GM12878 (cell line): ENCODE results near the gene RAPGEF6. TPM values are rescaled to one million over a fixed set of nuclear protein-coding genes. Genes with fewer than 3 reads are reported as not detected.

Source experiments
- ATAC-seq: fragments of 200-7000 bp; cut with Tn5 transposase; 3 replicates; pipeline ENCODE4 v1.9.1; 2020; ENCODE audit warnings: mild to moderate bottlenecking, moderate library complexity
- BruUV-seq: library from RNA; stranded (reverse); fragments of 400-500 nt; replicated peaks from 2 replicates; lab custom pipeline; 2021; lab: Mats Ljungman, UMichigan
- CTCF ChIA-PET: fragments of 300-600 bp; sonication (Branson Sonifier 250); formaldehyde crosslinking; extraction: SDS; loops from one replicate; lab custom pipeline; 2021; ENCODE audit warnings: inconsistent platforms; lab: Yijun Ruan, JAX
- POLR2A ChIA-PET: fragments of 350-600 bp; formaldehyde crosslinking; extraction: SDS; loops from one replicate; lab custom pipeline; 2021; ENCODE audit warnings: inconsistent platforms; lab: Charles Lee
- RAD21 ChIA-PET: fragments of 300-600 bp; sonication (Branson Sonifier 250); formaldehyde crosslinking; loops from one replicate; lab custom pipeline; 2023; ENCODE audit warnings: antibody characterized with exemption; ENCODE audit not compliant: unreplicated experiment; lab: Charles Lee
- SMC1A ChIA-PET: fragments of 300-600 bp; sonication (Branson Sonifier 250); formaldehyde crosslinking; loops from one replicate; lab custom pipeline; 2023; ENCODE audit not compliant: unreplicated experiment, uncharacterized antibody; lab: Charles Lee
- DNase-seq: peaks from one replicate; pipeline ENCODE4 v3.0.0-alpha.2; 2011; ENCODE audit warnings: low read depth, low spot score
- FAIRE-seq: peaks from 3 replicates; lab custom pipeline; 2011; peaks lifted over from hg19 to GRCh38; lab: Jason Lieb, UNC
- H2AFZ ChIP-seq: 2 replicates; pipeline ENCODE4 v1.6.0; 2011; ENCODE audit warnings: low read depth, low read length, control low read depth; ENCODE audit not compliant: control insufficient read depth
- H3K27ac ChIP-seq: 2 replicates; pipeline ENCODE4 v1.5.1; 2011; ENCODE audit warnings: control low read depth; ENCODE audit not compliant: control insufficient read depth, insufficient read depth
- H3K27me3 ChIP-seq, 2 experiments: replicated peaks in 1 of 2; 2 replicates each; pipeline versions ENCODE4 v1.6.0 to v1.6.1; 2011; ENCODE audit warnings: low read length in 1 of 2; ENCODE audit not compliant: control insufficient read depth in 2 of 2, insufficient read depth in 2 of 2
- H3K36me3 ChIP-seq, 2 experiments: 2 replicates each; pipeline ENCODE4 v1.5.1; 2011; ENCODE audit warnings: low read length in 1 of 2; ENCODE audit not compliant: control insufficient read depth in 2 of 2, insufficient read depth in 2 of 2
- H3K4me1 ChIP-seq: 2 replicates; pipeline ENCODE4 v1.6.1; 2011; ENCODE audit warnings: mild to moderate bottlenecking, low read length, moderate library complexity, mixed read lengths; ENCODE audit not compliant: control insufficient read depth, insufficient read depth
- H3K4me2 ChIP-seq: 2 replicates; pipeline ENCODE4 v1.6.0; 2011; ENCODE audit warnings: control low read depth; ENCODE audit not compliant: control insufficient read depth, insufficient read depth
- H3K4me3 ChIP-seq: fragments of 200-600 bp; sonication (generic); 2 replicates; pipeline ENCODE4 v1.5.1; 2016
- H3K79me2 ChIP-seq: 2 replicates; pipeline ENCODE4 v1.6.0; 2011; ENCODE audit warnings: low read length; ENCODE audit not compliant: control insufficient read depth, insufficient read depth
- H3K9ac ChIP-seq: 2 replicates; pipeline ENCODE4 v1.8.0; 2011; ENCODE audit warnings: low read length, control low read depth, mixed read lengths; ENCODE audit not compliant: control insufficient read depth, insufficient read depth
- H3K9me3 ChIP-seq: replicated peaks from 3 replicates; pipeline ENCODE4 v1.5.1; 2011; ENCODE audit warnings: mild to moderate bottlenecking, low read length; ENCODE audit not compliant: control insufficient read depth, insufficient read depth
- H4K20me1 ChIP-seq: 2 replicates; pipeline ENCODE4 v1.6.0; 2011; ENCODE audit not compliant: control insufficient read depth, insufficient read depth
- ATF7 ChIP-seq: fragments of 450-650 bp; IDR thresholded peaks from 2 replicates; pipeline ENCODE4 v1.6.1; 2016; ENCODE audit warnings: low read depth, mild to moderate bottlenecking
- CHD2 ChIP-seq: IDR thresholded peaks from 2 replicates; pipeline ENCODE4 v1.6.1; 2011; ENCODE audit warnings: low read depth, low read length, improper control_type of control experiment, borderline replicate concordance
- FOS ChIP-seq: IDR thresholded peaks from 3 replicates; pipeline ENCODE4 v1.6.1; 2011; ENCODE audit warnings: borderline replicate concordance; ENCODE audit not compliant: insufficient read length; ENCODE audit errors: extremely low read depth
- FOXK2 ChIP-seq: fragments of 450-650 bp; IDR thresholded peaks from 2 replicates; pipeline ENCODE4 v1.6.1; 2017; ENCODE audit warnings: mild to moderate bottlenecking, moderate library complexity
- NFXL1 ChIP-seq: fragments of 450-650 bp; IDR thresholded peaks from 2 replicates; pipeline ENCODE4 v1.6.1; 2017; ENCODE audit warnings: antibody characterized with exemption, mild to moderate bottlenecking, borderline replicate concordance
- NR2C1 ChIP-seq: fragments of 450-650 bp; IDR thresholded peaks from 2 replicates; pipeline ENCODE4 v1.6.1; 2017; ENCODE audit warnings: antibody characterized with exemption, mild to moderate bottlenecking, moderate library complexity
- SUZ12 ChIP-seq: fragments of 200-600 bp; sonication (generic); IDR thresholded peaks from one replicate; pipeline ENCODE4 v1.6.1; 2018; ENCODE audit warnings: antibody characterized with exemption, mild to moderate bottlenecking; ENCODE audit not compliant: unreplicated experiment
- TBL1XR1 ChIP-seq: IDR thresholded peaks from 2 replicates; pipeline ENCODE4 v1.6.1; 2012; ENCODE audit warnings: low read depth, low read length, improper control_type of control experiment
- WGBS: methylation state at CpG from one replicate; pipeline ENCODE4 v1.1.6; 2016; ENCODE audit warnings: low lambda C conversion rate; ENCODE audit not compliant: insufficient replicate concordance, insufficient coverage; ENCODE audit errors: missing lambda C conversion rate; 5-methylcytosine and 5-hydroxymethylcytosine counted together
- in situ Hi-C: fragments of 300-500 bp; cut with MboI; formaldehyde crosslinking; loops from 9 replicates; pipeline ENCODE4 v1.14.3; 2018; ENCODE audit warnings: mixed read lengths
- intact Hi-C: fragments of 100-400 bp; cut with micrococcal nuclease; formaldehyde crosslinking; loops from one replicate; pipeline ENCODE4 v1.14.2; 2022; ENCODE audit not compliant: unreplicated experiment
- polyA plus RNA-seq, 11 experiments: library from polyadenylated mRNA; depleted of rRNA in 4 of 11; unstranded in 6 of 11; stranded (reverse) in 5 of 11; fragments of >200 nt; fragmentation: Nextera tagmentation in 4 of 11; fragmentation: Illumina TruSeq in 1 of 11; extraction: Ambion mirVana in 4 of 11; extraction: Trizol in 1 of 11; gene quantifications; 1 replicate in 1 of 11; 2 replicates in 10 of 11; pipeline versions ENCODE4 v1.2.1 to v1.2.3, GENCODE V29; 2011 to 2016; ENCODE audit warnings: inconsistent platforms in 2 of 11, missing spikeins in 2 of 11, low read depth in 1 of 11
- total RNA-seq, 4 experiments: library from RNA; depleted of rRNA in 3 of 4; stranded (reverse); fragments of >200 nt in 3 of 4; fragmentation: Illumina TruSeq in 1 of 4; extraction: Trizol in 1 of 4; gene quantifications; 2 replicates each; pipeline versions ENCODE4 v1.2.1 to v1.2.3, GENCODE V29; 2013 to 2021
- TF ChIP-seq, protein P1 (sequence below), 3 experiments: IDR thresholded peaks in 2 of 3; conservative IDR thresholded peaks in 1 of 3; 2 replicates each; pipeline ENCODE4 v1.5.1; 2011; ENCODE audit warnings: low read depth in 3 of 3, low read length in 3 of 3, mild to moderate bottlenecking in 3 of 3, control low read depth in 2 of 3, moderate library complexity in 2 of 3, inconsistent platforms in 1 of 3, mixed read lengths in 1 of 3; ENCODE audit not compliant: control insufficient read depth in 2 of 3, insufficient read depth in 1 of 3; ENCODE audit errors: extremely low read depth in 1 of 3
- TF ChIP-seq, protein P2 (sequence below): fragments of 450-650 bp; IDR thresholded peaks from 2 replicates; pipeline ENCODE4 v1.6.1; 2017; ENCODE audit warnings: mild to moderate bottlenecking, low read depth, inconsistent platforms; ENCODE audit not compliant: poor library complexity, severe bottlenecking
- TF ChIP-seq, protein P3 (sequence below): fragments of 450-650 bp; formaldehyde crosslinking; IDR thresholded peaks from 2 replicates; pipeline ENCODE4 v1.4.0; 2022; ENCODE audit warnings: mild to moderate bottlenecking, moderate library complexity
- TF ChIP-seq, protein P4 (sequence below): IDR thresholded peaks from 2 replicates; pipeline ENCODE4 v1.6.1; 2012; ENCODE audit warnings: low read depth, low read length, improper control_type of control experiment

Gene RAPGEF6
- total and polyA plus RNA-seq, 10 of the 15 experiments (the other 5 are each of a cell fraction or from before 2014, with no cell fraction given) = 2.9 to 24.0 (median 14.2) TPM

DNA sequence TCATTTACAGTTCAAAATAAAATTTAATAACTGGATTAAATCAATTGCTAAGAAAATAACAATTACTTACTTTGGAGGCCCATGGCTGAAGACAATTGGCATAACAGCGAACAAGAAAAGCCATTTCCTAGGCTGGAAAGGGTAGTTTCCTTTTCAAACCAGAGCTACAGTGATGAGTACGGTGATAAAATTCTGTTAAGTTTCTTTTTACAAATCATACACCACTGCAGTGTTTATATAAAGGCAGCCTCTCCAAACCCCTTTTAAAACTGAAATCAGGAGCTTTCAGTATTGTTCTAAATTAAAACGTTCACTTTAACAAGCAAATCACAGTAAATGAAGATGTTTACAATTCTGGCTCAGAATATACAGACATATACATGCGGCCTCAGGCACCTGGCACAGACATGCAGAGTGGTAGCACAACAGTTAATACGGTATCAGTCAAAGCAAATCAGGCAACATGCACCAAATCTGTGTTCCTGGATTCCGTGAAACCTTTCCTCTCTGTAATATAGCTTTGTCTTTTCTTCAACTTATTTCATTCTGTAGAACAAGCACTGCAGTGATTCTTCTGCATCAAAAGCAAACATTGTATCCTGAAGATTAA is 102.9 kb downstream of the RAPGEF6 start (continued):
- TF ChIP-seq, protein P1, sequence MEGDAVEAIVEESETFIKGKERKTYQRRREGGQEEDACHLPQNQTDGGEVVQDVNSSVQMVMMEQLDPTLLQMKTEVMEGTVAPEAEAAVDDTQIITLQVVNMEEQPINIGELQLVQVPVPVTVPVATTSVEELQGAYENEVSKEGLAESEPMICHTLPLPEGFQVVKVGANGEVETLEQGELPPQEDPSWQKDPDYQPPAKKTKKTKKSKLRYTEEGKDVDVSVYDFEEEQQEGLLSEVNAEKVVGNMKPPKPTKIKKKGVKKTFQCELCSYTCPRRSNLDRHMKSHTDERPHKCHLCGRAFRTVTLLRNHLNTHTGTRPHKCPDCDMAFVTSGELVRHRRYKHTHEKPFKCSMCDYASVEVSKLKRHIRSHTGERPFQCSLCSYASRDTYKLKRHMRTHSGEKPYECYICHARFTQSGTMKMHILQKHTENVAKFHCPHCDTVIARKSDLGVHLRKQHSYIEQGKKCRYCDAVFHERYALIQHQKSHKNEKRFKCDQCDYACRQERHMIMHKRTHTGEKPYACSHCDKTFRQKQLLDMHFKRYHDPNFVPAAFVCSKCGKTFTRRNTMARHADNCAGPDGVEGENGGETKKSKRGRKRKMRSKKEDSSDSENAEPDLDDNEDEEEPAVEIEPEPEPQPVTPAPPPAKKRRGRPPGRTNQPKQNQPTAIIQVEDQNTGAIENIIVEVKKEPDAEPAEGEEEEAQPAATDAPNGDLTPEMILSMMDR (IDR thresholded peaks at IDR 0.05 in 2 of 3, conservative IDR thresholded peaks at IDR 0.05 in 1 of 3; ENCODE audit: control insufficient read depth in 2 of 3, extremely low read depth in 1 of 3, insufficient read depth in 1 of 3, low read depth in 3 of 3, low read length in 3 of 3) = no peak
- no peak for TF ChIP-seq FOS
- TF ChIP-seq, protein P2, sequence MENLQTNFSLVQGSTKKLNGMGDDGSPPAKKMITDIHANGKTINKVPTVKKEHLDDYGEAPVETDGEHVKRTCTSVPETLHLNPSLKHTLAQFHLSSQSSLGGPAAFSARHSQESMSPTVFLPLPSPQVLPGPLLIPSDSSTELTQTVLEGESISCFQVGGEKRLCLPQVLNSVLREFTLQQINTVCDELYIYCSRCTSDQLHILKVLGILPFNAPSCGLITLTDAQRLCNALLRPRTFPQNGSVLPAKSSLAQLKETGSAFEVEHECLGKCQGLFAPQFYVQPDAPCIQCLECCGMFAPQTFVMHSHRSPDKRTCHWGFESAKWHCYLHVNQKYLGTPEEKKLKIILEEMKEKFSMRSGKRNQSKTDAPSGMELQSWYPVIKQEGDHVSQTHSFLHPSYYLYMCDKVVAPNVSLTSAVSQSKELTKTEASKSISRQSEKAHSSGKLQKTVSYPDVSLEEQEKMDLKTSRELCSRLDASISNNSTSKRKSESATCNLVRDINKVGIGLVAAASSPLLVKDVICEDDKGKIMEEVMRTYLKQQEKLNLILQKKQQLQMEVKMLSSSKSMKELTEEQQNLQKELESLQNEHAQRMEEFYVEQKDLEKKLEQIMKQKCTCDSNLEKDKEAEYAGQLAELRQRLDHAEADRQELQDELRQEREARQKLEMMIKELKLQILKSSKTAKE = no peak
- TF ChIP-seq, all 136 proteins: peak for 0

DNA sequence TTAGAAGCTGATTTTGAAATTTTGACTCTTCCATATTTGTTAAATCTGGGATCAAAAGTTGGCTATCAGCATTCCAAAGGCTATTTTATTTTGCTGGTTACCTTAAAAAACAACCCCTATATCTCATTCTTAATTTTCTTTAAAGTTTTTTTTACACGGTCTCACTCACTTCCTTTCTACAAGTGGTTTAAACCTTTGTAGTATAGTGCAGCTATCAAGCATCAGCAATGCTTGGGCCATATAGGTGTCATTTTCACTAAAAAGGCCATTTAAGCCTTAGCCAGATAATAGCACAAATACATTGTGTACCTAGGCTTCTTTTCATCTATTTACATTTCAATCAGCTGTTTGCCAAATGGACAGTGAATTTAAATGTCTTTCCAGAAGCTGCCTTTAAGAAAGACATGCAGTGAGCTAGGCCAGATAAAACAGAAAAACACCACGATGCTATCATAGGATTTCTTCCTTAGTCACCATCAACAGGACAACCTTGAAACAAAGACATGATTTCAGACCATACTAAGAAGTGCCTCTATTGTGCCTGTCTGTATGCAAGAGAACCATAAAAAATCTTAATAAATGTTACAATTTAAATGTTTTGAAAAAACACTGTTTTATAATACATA is 104.2 kb downstream of the RAPGEF6 start:
- ATAC-seq (no peak), FAIRE-seq (no peak), DNase-seq (no peak)
- Histone ChIP-seq H3K9ac (no peak overlapping the region), H3K4me2 (no peak overlapping the region), H3K9me3 (no peaks in the 10 kb centered on the region), H3K4me3 (no peak overlapping the region), H4K20me1 (no peaks in the 10 kb centered on the region), H2AFZ (no peak overlapping the region), H3K79me2 (peaks cover 4% of the 10 kb centered on the region), H3K4me1 (no peaks in the 10 kb centered on the region), H3K36me3 (no peaks in the 10 kb centered on the region; a peak in 1 of 4 replicates), H3K27ac (no peak overlapping the region), H3K27me3 (no peaks in the 10 kb centered on the region)
- 100% methylated on average over 2 of the region's 2 CpGs for WGBS
- POLR2A ChIA-PET = interaction anchor here (0.6 kb wide), 1 partner anchor 28 kb away, joined by 3 read pairs; no protein-coding TSS in a partner anchor
- no TSS peak for BruUV-seq
- intact Hi-C loops (no loop called here), in situ Hi-C loops (no loop called here)
- SMC1A ChIA-PET = interaction anchor here (2.0 to 3.2 kb wide), 2 partner anchors 10 to 32 kb away, joined by 6 to 9 read pairs; no protein-coding TSS in a partner anchor
- CTCF ChIA-PET = no interaction called here
- RAD21 ChIA-PET = interaction anchor here (1.7 kb wide), 1 partner anchor 42 kb away, joined by 3 read pairs; no protein-coding TSS in a partner anchor
- TF ChIP-seq FOXK2 (no peak), NR2C1 (no peak), ATF7 (no peak), SUZ12 (no peak), TBL1XR1 (no peak), NFXL1 (no peak), CHD2 (no peak)
- TF ChIP-seq, protein P3, sequence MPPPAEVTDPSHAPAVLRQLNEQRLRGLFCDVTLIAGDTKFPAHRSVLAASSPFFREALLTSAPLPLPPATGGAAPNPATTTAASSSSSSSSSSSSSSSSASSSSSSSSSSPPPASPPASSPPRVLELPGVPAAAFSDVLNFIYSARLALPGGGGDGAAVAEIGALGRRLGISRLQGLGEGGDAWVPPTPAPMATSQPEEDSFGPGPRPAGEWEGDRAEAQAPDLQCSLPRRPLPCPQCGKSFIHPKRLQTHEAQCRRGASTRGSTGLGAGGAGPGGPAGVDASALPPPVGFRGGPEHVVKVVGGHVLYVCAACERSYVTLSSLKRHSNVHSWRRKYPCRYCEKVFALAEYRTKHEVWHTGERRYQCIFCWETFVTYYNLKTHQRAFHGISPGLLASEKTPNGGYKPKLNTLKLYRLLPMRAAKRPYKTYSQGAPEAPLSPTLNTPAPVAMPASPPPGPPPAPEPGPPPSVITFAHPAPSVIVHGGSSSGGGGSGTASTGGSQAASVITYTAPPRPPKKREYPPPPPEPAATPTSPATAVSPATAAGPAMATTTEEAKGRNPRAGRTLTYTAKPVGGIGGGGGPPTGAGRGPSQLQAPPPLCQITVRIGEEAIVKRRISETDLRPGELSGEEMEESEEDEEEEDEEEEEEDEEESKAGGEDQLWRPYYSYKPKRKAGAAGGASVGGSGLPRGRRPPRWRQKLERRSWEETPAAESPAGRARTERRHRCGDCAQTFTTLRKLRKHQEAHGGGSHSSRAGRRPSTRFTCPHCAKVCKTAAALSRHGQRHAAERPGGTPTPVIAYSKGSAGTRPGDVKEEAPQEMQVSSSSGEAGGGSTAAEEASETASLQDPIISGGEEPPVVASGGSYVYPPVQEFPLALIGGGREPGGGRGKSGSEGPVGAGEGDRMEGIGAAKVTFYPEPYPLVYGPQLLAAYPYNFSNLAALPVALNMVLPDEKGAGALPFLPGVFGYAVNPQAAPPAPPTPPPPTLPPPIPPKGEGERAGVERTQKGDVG = no peak
- TF ChIP-seq, protein P4, sequence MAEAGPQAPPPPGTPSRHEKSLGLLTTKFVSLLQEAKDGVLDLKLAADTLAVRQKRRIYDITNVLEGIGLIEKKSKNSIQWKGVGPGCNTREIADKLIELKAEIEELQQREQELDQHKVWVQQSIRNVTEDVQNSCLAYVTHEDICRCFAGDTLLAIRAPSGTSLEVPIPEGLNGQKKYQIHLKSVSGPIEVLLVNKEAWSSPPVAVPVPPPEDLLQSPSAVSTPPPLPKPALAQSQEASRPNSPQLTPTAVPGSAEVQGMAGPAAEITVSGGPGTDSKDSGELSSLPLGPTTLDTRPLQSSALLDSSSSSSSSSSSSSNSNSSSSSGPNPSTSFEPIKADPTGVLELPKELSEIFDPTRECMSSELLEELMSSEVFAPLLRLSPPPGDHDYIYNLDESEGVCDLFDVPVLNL = no peak
